Measurements from ENCODE around the gene GCLM. TPM values are rescaled to one million over a fixed set of nuclear protein-coding genes. Genes with fewer than 3 reads are reported as not detected.
"Not testable (repeated sequence)": the region's sequence is repeated elsewhere in the genome, so short reads cannot be mapped to it uniquely, and the experiment has no call there.

Gene GCLM
- total RNA-seq, 1 donor from 2014 or later: 11.4 TPM

DNA sequence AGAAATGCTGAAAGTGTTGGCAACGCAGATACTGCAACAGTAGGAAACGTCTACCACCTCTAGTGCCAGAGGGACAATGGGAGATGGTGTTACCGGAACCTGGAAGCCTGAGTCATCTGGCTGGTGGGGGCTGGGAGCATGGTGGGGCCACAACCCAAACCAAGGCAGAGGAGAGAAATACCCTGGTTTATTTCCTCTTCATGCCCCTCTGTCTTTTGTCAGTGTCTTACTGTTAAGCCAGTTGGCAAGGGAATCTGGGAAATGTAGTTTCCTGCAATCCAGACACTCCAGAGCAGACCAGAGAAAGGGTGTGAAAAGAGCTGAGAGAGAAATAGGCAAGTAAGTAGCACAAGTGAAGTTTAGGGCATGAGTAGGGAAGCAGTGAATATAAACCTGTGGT lies 45.1 kb downstream of the GCLM start:
- intact Hi-C loops (cut with micrococcal nuclease): no loop called here
- Histone ChIP-seq H3K4me3 (no peak overlapping the region), H3K27me3 (ENCODE audit: low read depth) (no peaks in the 10 kb centered on the region), H3K4me1 (no peaks in the 10 kb centered on the region), H3K27ac (replicated peaks) (no peak overlapping the region), H3K9me3 (replicated peaks) (no peaks in the 10 kb centered on the region), H3K36me3 (peaks cover 17% of the 10 kb centered on the region)
- DNase-seq: no peak
- TF ChIP-seq, protein P1, sequence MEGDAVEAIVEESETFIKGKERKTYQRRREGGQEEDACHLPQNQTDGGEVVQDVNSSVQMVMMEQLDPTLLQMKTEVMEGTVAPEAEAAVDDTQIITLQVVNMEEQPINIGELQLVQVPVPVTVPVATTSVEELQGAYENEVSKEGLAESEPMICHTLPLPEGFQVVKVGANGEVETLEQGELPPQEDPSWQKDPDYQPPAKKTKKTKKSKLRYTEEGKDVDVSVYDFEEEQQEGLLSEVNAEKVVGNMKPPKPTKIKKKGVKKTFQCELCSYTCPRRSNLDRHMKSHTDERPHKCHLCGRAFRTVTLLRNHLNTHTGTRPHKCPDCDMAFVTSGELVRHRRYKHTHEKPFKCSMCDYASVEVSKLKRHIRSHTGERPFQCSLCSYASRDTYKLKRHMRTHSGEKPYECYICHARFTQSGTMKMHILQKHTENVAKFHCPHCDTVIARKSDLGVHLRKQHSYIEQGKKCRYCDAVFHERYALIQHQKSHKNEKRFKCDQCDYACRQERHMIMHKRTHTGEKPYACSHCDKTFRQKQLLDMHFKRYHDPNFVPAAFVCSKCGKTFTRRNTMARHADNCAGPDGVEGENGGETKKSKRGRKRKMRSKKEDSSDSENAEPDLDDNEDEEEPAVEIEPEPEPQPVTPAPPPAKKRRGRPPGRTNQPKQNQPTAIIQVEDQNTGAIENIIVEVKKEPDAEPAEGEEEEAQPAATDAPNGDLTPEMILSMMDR (IDR thresholded peaks at IDR 0.05; ENCODE audit: borderline replicate concordance): no peak

DNA sequence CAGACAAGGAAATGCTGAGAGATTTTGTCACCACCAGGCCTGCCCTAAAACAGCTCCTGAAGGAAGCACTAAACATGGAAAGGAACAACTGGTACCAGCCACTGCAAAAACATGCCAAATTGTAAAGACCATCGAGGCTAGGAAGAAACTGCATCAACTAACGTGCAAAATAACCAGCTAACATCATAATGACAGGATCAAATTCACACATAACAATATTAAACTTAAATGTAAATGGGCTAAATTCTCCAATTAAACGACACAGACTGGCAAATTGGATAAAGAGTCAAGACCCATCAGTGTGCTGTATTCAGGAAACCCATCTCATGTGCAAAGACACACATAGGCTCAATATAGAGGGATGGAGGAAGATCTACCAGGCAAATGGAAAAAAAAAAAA lies 51.6 kb downstream of the GCLM start:
- H3K27me3 ChIP-seq (ENCODE audit: low read depth); H3K27ac ChIP-seq (replicated peaks); H3K4me1 ChIP-seq; H3K36me3 ChIP-seq; DNase-seq; H3K4me3 ChIP-seq; intact Hi-C loops (cut with micrococcal nuclease); H3K9me3 ChIP-seq (replicated peaks): not testable (repeated sequence)

DNA sequence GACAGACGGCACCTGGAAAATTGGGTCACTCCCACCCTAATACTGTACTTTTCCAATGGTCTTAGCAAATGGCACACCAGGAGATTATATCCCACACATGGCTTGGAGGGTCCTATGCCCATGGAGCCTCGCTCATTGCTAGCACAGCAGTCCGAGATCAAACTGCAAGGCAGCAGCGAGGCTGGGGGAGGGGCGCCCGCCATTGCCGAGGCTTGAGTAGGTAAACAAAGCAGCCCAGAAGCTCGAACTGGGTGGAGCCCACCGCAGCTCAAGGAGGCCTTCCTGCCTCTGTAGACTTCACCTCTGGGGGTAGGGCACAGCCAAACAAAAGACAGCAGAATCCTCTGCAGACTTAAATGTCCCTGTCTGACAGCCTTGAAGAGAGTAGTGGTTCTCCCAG lies 53.2 kb downstream of the GCLM start:
- H3K27ac ChIP-seq (replicated peaks); H3K4me3 ChIP-seq; intact Hi-C loops (cut with micrococcal nuclease); H3K27me3 ChIP-seq (ENCODE audit: low read depth); H3K4me1 ChIP-seq; H3K9me3 ChIP-seq (replicated peaks); DNase-seq; H3K36me3 ChIP-seq: not testable (repeated sequence)

DNA sequence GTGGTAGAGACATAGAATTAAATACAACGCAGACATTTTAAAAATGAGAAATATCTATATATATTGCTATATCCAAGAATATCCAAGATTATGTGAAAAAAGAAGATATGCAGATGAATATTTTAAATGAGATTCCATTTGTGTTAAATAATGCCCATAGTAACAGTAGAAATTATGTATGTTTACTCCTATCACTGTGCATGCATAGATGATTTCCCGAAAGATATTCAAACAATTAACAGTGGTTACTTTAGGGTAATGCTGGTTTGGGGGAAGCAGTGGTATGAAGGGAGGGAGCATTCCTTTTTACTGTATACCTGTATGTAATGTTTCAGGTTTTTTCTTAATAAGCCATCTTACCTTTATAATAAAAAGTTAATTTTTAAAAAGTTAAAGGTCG lies 55.3 kb downstream of the GCLM start:
- H3K4me3 ChIP-seq: no peak overlapping the region
- intact Hi-C loops (cut with micrococcal nuclease): no loop called here
- TF ChIP-seq, protein P1 (IDR thresholded peaks at IDR 0.05; ENCODE audit: borderline replicate concordance): no peak

DNA sequence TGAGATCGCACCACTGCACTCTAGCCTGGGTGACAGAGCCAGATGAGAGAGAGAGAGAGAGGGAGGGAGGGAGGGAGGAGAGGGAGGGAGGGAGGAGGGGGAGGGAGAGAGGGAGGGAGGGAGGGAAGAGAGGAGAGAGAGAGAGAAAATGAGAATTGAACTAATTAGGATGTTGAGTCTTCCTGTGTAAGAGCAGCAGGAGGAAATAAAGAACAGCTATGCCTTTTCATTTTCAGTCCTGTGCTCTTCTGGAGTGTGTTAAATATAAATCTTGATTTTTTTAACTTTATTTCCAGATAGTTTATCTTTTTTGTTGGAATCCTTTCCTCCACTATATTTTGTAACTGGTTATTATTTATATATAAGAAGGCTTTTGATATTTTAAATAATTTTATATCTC lies 57.4 kb downstream of the GCLM start:
- intact Hi-C loops (cut with micrococcal nuclease): no loop called here
- TF ChIP-seq, protein P1 (IDR thresholded peaks at IDR 0.05; ENCODE audit: borderline replicate concordance): no peak
- DNase-seq: no peak
- no peak overlapping the region for H3K27ac ChIP-seq (replicated peaks)
- no peaks in the 10 kb centered on the region for H3K36me3 ChIP-seq
- peaks cover 25% of the 10 kb centered on the region for H3K4me1 ChIP-seq
- H3K27me3 ChIP-seq (ENCODE audit: low read depth): no peaks in the 10 kb centered on the region
- H3K9me3 ChIP-seq (replicated peaks): peaks cover 5% of the 10 kb centered on the region
- no peak overlapping the region for H3K4me3 ChIP-seq

More for the DNA sequence above, 55.3 kb downstream of the GCLM start:
- no peak for DNase-seq
- Histone ChIP-seq H3K27me3 (ENCODE audit: low read depth) (no peaks in the 10 kb centered on the region), H3K36me3 (no peaks in the 10 kb centered on the region), H3K4me1 (peaks cover 10% of the 10 kb centered on the region), H3K9me3 (replicated peaks) (peaks cover 12% of the 10 kb centered on the region), H3K27ac (replicated peaks) (no peak overlapping the region)

DNA sequence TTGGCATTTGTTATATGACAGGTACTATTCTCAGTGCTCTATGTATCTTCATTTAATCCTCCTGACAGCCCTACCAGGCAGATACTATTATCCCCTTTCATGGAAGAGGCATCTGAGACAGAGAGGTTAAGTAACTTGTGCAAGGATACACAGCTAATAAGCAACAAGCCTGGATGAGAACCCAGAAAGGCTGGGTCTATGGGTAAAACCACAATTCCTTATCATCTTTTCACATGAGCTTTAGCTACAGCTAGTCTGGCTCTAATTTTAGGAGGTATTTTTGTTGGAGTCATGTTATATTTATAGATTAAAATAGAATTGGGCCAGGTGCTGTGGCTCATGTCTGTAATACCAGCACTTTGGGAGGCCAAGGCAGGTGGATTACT lies 57.9 kb downstream of the GCLM start:
- Histone ChIP-seq H3K4me1 (peaks cover 25% of the 10 kb centered on the region), H3K27me3 (ENCODE audit: low read depth) (no peaks in the 10 kb centered on the region), H3K36me3 (no peaks in the 10 kb centered on the region), H3K9me3 (replicated peaks) (peaks cover 5% of the 10 kb centered on the region), H3K4me3 (no peak overlapping the region), H3K27ac (replicated peaks) (no peak overlapping the region)
- DNase-seq: no peak
- TF ChIP-seq, protein P1 (IDR thresholded peaks at IDR 0.05; ENCODE audit: borderline replicate concordance): no peak
- intact Hi-C loops (cut with micrococcal nuclease): no loop called here
